CD4-positive, alpha-beta T cell treated with Interleukin-6 at 100 ng/mL for 8 hours (primary cell): Measurements from ENCODE around the gene CCNK.

Source experiments
- DNase-seq: peaks from one replicate; pipeline ENCODE4 v3.0.0-alpha.2; 2020; ENCODE audit warnings: mixed read lengths, low spot score

Gene CCNK

DNA sequence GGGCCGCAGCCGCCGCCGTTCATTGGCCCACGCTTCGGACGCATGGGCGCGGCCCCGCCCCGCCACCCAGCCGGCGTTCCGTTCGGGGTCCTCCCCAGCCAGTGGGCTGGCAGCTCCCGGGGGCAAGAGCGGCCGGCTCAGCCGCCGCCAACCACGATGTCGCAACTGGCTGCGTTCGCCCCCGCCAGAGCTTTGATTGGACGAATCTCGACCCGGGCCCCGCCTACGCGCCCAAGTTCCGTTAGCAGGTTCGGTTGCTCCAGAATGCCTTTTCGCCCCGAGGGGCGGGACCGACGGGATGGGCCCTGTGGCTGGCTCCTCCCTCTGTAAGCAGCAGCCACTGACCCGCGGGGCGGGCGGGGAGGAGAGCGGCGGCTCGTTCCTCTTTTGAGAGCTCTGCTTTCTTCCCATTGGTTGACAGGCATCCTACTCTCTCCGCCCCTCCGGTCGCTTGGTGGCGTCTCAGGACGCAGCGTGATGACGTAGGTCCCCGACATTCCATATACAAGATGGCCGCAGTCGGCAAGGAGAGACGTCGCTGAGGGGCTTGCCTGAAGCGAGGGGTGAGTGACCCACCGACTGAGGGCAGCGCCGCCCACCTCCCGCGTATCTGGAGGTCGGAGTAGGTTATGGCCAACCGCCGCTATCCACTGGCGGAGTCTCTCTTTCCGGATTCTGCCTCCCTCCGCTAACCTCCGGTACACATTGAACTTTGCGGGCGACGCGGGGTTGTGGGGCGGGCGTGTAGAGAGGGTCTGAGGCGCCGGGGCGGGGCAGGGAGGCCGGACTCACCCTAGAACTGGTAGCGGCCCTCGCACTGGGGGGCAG is at the start of gene CCNK:
TSS of gene CCNK (plus strand) at position 493 of the 828 bp plus-strand sequence. CDS start 11,269 bp downstream, outside the sequence.
- peak; percentile 100 for DNase-seq

DNA sequence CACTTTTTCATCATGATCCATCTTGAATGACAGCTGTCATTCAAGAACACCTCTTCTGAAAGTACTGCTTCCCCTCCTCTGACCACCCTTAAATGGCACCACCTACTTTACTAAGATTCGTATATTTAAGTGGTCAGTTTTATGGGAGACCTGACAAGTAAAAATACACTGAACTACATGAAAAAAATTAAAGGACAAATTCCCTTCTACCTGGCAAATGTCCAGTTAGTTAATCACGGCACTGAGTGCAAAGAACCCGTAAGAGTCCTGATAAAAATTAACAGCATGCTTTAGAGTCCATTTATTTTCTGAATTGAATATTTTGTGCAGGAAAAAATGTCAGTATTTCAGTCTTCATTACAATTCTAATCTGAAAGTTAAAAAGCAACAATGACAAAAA is 49.2 kb upstream of the CCNK start:
- DNase-seq, result no peak

GRCh38 chr14:99432485-99432884 is 48.7 kb upstream of the CCNK start:
- DNase-seq, result no peak

- no peak for DNase-seq
Measured at GRCh38 chr14:99435327-99435726, 45.9 kb upstream of the CCNK start.

DNA sequence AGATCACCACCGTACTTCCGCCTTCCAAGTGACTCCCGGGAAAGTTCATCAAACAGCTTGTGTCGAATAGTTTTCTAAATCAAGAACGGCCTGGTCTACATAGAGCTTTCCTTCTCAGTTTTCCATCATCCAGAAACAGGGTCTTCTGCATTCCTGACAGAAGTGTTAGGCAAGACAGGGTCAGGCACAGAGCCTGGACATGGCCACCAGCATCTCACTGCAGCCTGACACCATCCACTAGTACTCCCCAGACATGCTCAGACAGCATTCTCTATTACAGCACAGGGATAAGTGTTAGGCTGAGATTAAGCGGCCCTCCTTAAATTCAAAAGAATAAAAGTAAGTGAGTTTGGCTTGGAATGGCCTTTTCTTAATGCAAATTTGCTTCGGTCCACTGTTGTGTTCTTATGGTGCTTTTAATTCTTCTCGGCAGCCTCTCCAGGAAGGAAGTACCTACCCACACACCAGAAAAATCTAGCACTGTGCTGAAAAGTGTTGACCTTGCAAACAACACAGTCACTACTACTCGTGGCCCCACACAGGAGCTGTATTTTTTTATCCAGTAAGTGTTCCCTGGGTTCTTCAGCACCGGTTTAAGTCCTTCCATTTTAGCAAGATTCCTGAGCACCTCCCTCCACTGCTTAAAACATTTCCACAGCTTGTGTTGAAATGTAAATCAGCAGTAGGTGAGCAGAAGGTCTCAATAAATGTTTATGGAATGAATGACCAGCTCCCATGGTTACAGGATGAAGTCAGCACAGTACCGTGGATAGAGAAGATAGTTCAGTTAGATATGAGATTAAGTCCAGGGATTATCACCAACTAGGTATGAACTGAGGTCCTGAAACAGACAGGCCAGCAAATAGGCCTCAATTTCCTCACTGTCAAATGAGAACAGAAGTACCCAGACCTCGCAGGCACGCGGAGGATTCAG is 44.7 kb upstream of the CCNK start:
- DNase-seq, result peak; percentile 26

DNA sequence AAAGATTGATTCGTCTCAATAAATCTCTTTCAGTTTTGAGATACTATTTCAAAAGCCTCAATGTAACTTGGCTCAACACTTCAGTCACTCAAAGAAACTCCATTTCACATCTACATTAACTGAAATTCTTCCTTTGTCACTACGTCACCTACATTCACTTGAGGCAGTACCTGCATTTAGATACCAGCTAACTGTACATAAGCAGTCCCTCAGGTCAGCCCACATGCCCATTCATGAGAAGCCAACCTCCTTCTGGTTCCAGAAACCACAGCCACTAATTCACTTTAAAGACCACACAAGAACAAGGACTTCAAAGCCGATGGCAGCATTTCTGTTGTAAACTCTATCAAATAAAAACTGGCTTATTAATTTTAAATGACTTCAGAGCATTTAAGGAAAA is 43.5 kb upstream of the CCNK start:
- no peak for DNase-seq

GRCh38 chr14:99440278-99440677 is 40.9 kb upstream of the CCNK start:
- no peak for DNase-seq

GRCh38 chr14:99441157-99441870 is 39.9 kb upstream of the CCNK start:
- no peak for DNase-seq

DNA sequence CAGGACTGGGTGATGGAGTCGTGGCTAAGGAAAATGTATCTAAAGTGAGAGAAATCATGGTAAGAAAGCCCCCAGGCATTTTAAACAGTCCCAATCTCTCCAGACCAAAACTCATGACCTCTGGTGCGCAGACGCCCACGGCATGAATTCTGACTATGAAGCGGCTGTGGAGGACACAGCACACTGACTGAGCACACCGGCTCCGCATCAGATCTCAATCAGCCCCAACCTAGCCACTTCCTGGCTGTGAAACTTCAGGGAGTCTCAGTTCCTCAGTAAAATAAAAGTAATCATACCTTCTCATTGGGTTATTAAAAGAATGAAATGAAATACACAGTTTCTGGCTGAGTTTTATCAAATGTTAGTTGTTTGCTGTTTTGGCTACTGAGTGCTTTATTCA is 39.3 kb upstream of the CCNK start:
- DNase-seq, result no peak

- DNase-seq, result no peak
Measured at GRCh38 chr14:99445931-99446330, 35.3 kb upstream of the CCNK start.

- no peak for DNase-seq
Measured at GRCh38 chr14:99447739-99448138, 33.5 kb upstream of the CCNK start.

GRCh38 chr14:99450266-99450665 is 30.9 kb upstream of the CCNK start:
- no peak for DNase-seq

DNA sequence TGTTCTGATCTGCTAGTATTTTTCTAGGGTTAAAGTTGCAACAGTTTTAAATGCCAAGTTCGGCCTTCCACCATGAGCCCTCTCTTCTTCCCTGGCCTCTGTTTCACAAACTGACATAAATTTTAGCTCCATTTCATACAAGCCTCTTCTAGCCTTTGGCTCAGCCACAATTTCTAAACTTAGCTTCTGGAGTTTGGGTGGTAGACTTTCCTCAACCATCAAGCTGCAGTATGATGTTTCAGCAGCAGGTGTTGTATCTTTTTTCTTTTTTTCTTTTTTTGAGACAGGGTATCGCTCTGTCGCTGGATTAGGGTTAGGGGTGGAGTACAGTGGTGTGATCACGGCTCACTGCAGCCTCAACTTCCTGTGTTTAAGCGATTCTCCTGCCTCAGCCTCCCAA is 30.0 kb upstream of the CCNK start:
- DNase-seq, result no peak

DNA sequence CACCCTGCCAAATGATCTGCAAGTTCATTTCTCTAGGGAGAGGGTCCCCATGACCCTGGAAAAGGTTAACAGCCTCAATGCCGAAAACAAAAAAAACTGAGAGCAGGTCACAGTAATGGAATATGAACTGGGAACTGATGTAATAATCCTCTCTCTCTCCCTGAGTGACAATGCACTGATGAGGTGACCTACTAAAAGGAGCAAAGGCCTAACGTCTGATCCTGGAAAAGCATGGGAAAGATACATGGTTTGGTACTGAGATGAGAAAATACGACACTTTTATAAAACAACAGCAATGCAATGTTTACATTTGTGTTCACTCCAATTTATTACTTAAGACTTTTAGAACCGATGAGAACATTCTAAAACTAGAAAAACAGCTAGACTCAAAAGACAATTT is 28.2 kb upstream of the CCNK start:
- DNase-seq, result no peak

DNA sequence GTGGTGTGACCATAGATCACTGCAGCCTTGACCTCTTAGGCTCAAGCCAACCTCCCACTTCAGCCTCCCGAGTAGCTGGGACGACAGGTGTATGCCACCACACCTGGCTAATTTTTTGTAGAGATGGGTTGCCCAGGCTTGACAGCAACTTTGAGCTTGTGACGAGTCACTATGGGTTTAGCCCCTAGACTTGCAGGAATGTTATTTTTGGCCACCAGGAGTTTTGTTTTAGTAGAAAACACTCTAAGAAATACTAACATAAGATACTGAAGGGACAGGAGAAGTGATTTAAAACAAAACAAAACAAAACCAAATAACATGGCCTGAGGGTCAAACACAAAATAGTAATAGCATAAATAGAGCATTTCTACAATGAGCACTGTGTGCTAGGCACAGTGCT is 27.0 kb upstream of the CCNK start:
- no peak for DNase-seq

DNA sequence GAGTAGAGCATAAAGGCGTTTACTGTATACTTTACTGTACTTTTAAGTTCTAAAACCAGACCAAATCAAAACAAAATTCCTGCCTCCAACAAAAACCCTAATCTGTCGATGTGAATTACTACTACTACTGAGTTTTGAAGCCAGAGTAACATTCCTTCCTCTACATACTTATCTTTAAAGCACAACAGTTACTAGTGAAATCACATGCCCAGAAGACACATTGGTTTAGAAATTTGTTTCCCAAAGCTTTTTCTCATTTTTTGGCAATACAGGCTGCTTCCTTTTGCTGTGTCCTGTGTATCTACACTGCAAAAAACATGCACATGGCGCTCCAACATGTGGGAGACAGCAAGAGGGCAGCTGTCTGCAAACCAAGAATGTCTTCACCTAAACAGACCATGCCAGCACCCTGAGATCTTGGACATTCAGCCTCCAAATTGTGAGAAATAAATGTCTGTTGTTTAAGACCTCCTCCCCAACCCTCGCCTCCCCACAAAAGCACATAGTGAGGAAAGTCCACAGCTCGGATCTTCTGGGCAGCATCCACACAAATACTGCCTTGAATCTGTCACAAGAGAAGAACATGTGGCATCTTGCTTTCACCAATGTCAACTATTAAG is 21.6 kb upstream of the CCNK start:
- DNase-seq, result no peak

DNA sequence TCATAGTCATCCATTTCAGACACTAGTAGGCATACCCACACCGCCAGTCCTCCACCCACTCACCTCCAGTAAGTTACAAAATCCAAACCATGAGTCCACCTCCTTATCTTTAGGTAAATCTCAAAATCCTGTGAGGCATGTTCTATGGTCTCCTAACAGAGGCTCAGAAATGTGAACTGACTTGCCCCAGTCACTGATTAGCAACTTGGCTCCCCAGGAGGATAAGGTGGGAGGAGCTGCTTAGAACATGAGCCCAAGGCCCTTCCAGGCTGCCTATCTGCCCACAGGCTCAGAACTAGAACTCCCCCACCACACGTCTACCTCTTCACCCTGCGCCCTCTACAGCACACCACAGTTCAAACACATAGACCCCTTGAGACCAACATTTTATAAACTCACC is 20.4 kb upstream of the CCNK start:
- no peak for DNase-seq

GRCh38 chr14:99461411-99462085 is 19.7 kb upstream of the CCNK start:
- no peak for DNase-seq

GRCh38 chr14:99462210-99462609 is 19.0 kb upstream of the CCNK start:
- DNase-seq, result no peak

- no peak for DNase-seq
Measured at GRCh38 chr14:99463974-99464373, 17.2 kb upstream of the CCNK start.

GRCh38 chr14:99465288-99465687 is 15.9 kb upstream of the CCNK start:
- no peak for DNase-seq
